HepG2 (cell line): Measurements from ENCODE around the gene ZNF142. TPM values are rescaled to one million over a fixed set of nuclear protein-coding genes. Genes with fewer than 3 reads are reported as not detected.
A peak's percentile ranks its signal among the peaks of the same experiment; 100 is the strongest.

Experiments
- ATAC-seq: fragments of 200-7000 bp; cut with Tn5 transposase; 3 replicates; pipeline ENCODE4 v1.9.1; 2020; ENCODE audit warnings: mild to moderate bottlenecking, moderate library complexity
- BruUV-seq: library from RNA; stranded (reverse); fragments of 400-500 nt; replicated peaks from 2 replicates; lab custom pipeline; 2021; lab: Mats Ljungman, UMichigan
- CTCF ChIA-PET: fragments of 300-600 bp; formaldehyde crosslinking; extraction: SDS; loops from one replicate; lab custom pipeline; 2021; ENCODE audit warnings: low total read pairs, inconsistent platforms, low intra/inter-chr PET ratio; lab: Yijun Ruan, JAX
- POLR2A ChIA-PET: fragments of 350-600 bp; sonication (Branson Sonifier 250); formaldehyde crosslinking; loops from one replicate; lab custom pipeline; 2020; ENCODE audit warnings: antibody characterized with exemption, inconsistent platforms; lab: Yijun Ruan, JAX
- DNase-seq: peaks from one replicate; pipeline ENCODE4 v3.0.0-alpha.2; 2015; ENCODE audit warnings: low spot score
- FAIRE-seq: peaks from 3 replicates; lab custom pipeline; 2011; peaks lifted over from hg19 to GRCh38; lab: Jason Lieb, UNC
- H2AFZ ChIP-seq: one replicate; pipeline ENCODE4 v1.6.1; 2011; ENCODE audit warnings: low read length, inconsistent platforms
- H3K27ac ChIP-seq: fragments of 300-600 bp; 3 replicates; pipeline ENCODE4 v1.8.0; 2011; ENCODE audit warnings: mixed run types, mild to moderate bottlenecking, mixed read lengths, low read length, inconsistent platforms; ENCODE audit not compliant: insufficient read depth; ENCODE audit errors: extremely low read length
- H3K27me3 ChIP-seq, 2 experiments: fragments of 200-600 bp in 1 of 2; 2 replicates in 1 of 2; 3 replicates in 1 of 2; pipeline versions ENCODE4 v1.6.0 to v1.8.0; 2011; ENCODE audit warnings: low read length in 2 of 2, mild to moderate bottlenecking in 2 of 2, moderate library complexity in 2 of 2, inconsistent platforms in 1 of 2; ENCODE audit not compliant: insufficient read depth in 2 of 2, control insufficient read depth in 1 of 2
- H3K36me3 ChIP-seq, 2 experiments: fragments of 200-600 bp in 1 of 2; replicated peaks in 1 of 2; 2 replicates in 1 of 2; 3 replicates in 1 of 2; pipeline versions ENCODE4 v1.5.1 to v1.8.0; 2011; ENCODE audit warnings: low read length in 2 of 2, inconsistent platforms in 1 of 2; ENCODE audit not compliant: insufficient read depth in 2 of 2, control insufficient read depth in 1 of 2
- H3K4me1 ChIP-seq: 2 replicates; pipeline ENCODE4 v1.5.1; 2012; ENCODE audit warnings: low read length, inconsistent platforms; ENCODE audit not compliant: insufficient read depth
- H3K4me2 ChIP-seq: 2 replicates; pipeline ENCODE4 v1.6.0; 2011; ENCODE audit warnings: low read depth, low read length, inconsistent platforms
- H3K4me3 ChIP-seq, 3 experiments: fragments of 200-600 bp in 1 of 3; sonication (generic), shearing (Covaris generic) in 1 of 3; replicated peaks in 1 of 3; 2 replicates each; pipeline ENCODE4 v1.5.1; 2011 to 2016; ENCODE audit warnings: low read length in 3 of 3, inconsistent platforms in 2 of 3, low read depth in 2 of 3, mild to moderate bottlenecking in 2 of 3, control low read depth in 1 of 3, mixed read lengths in 1 of 3; ENCODE audit not compliant: insufficient read depth in 1 of 3
- H3K79me2 ChIP-seq: one replicate; pipeline ENCODE4 v1.6.1; 2011; ENCODE audit warnings: low read length, inconsistent platforms; ENCODE audit not compliant: insufficient read depth
- H3K9ac ChIP-seq: 2 replicates; pipeline ENCODE4 v1.6.0; 2011; ENCODE audit warnings: mild to moderate bottlenecking, low read depth, low read length, inconsistent platforms; ENCODE audit not compliant: insufficient read depth
- H3K9me3 ChIP-seq: 2 replicates; pipeline ENCODE4 v1.5.1; 2012; ENCODE audit warnings: mild to moderate bottlenecking, low read length
- H4K20me1 ChIP-seq: 2 replicates; pipeline ENCODE4 v1.6.0; 2011; ENCODE audit warnings: inconsistent platforms, mild to moderate bottlenecking, low read length, moderate library complexity; ENCODE audit not compliant: insufficient read depth
- AGO2 ChIP-seq: fragments of 200-400 bp; formaldehyde crosslinking; optimal IDR thresholded peaks from 2 replicates; pipeline ENCODE3; 2017; ENCODE audit warnings: mild to moderate bottlenecking, low read depth, low read length, moderate library complexity
- MED8 ChIP-seq: sonication (generic); formaldehyde crosslinking; IDR thresholded peaks from 2 replicates; pipeline ENCODE4 v1.8.1; 2023; ENCODE audit warnings: mild to moderate bottlenecking, missing genetic modification reagents; ENCODE audit not compliant: insufficient replicate concordance
- MTF1 ChIP-seq: sonication (generic); formaldehyde crosslinking; IDR thresholded peaks from 2 replicates; pipeline ENCODE4 v1.5.0; 2020; ENCODE audit warnings: missing genetic modification reagents
- POLR2AphosphoS5 ChIP-seq: IDR thresholded peaks from 2 replicates; pipeline ENCODE4 v1.6.1; 2012; ENCODE audit warnings: low read depth, low read length
- RBFOX2 ChIP-seq: fragments of 200-400 bp; formaldehyde crosslinking; IDR thresholded peaks from 2 replicates; pipeline ENCODE4 v1.6.1; 2017; ENCODE audit warnings: low read depth, mild to moderate bottlenecking, low read length
- ZNF510 ChIP-seq: sonication (generic); formaldehyde crosslinking; IDR thresholded peaks from 2 replicates; pipeline ENCODE4 v1.4.0; 2020; ENCODE audit warnings: low read depth, mild to moderate bottlenecking, missing genetic modification reagents
- WGBS: methylation state at CpG from one replicate; pipeline ENCODE4 v1.1.6; 2017; ENCODE audit warnings: low lambda C conversion rate; 5-methylcytosine and 5-hydroxymethylcytosine counted together
- in situ Hi-C: cut with HindIII; loops from 2 replicates; pipeline ENCODE4 v1.10.0; 2017; ENCODE audit warnings: low pct_unique_long_range_greater_than_20kb; ENCODE audit not compliant: extremely low pct_ligation_motif_present
- intact Hi-C: fragments of 100-400 bp; cut with micrococcal nuclease; formaldehyde crosslinking; loops from one replicate; pipeline ENCODE4 v1.10.0; 2022; ENCODE audit not compliant: unreplicated experiment
- polyA plus RNA-seq, 8 experiments: library from polyadenylated mRNA; depleted of rRNA in 3 of 8; stranded (reverse) in 7 of 8; unstranded in 1 of 8; fragments of >200 nt; fragmentation: Illumina TruSeq in 4 of 8; extraction: Trizol in 4 of 8; gene quantifications; 2 replicates each; pipeline versions ENCODE4 v1.2.1 to v1.2.3, GENCODE V29; 2011 to 2016; ENCODE audit warnings: low read depth in 4 of 8, missing spikeins in 1 of 8, mixed read lengths in 1 of 8; ENCODE audit not compliant: insufficient read depth in 1 of 8
- total RNA-seq, 5 experiments: library from RNA; depleted of rRNA; stranded (reverse); fragments of >200 nt; fragmentation: Illumina TruSeq; extraction: Trizol; gene quantifications; 2 replicates each; pipeline ENCODE4 v1.2.3, GENCODE V29; 2016; ENCODE audit warnings: low read depth in 1 of 5
- TF ChIP-seq, protein P1 (sequence below): sonication (generic); formaldehyde crosslinking; IDR thresholded peaks from 2 replicates; pipeline ENCODE4 v1.5.1; 2020; ENCODE audit warnings: missing genetic modification reagents, mild to moderate bottlenecking, borderline replicate concordance

The ZNF142 gene
- total and polyA plus RNA-seq, 2 of the 13 experiments (the other 11 are each of a cell fraction or from before 2014, with no cell fraction given): 4.8 to 11.4 TPM

DNA sequence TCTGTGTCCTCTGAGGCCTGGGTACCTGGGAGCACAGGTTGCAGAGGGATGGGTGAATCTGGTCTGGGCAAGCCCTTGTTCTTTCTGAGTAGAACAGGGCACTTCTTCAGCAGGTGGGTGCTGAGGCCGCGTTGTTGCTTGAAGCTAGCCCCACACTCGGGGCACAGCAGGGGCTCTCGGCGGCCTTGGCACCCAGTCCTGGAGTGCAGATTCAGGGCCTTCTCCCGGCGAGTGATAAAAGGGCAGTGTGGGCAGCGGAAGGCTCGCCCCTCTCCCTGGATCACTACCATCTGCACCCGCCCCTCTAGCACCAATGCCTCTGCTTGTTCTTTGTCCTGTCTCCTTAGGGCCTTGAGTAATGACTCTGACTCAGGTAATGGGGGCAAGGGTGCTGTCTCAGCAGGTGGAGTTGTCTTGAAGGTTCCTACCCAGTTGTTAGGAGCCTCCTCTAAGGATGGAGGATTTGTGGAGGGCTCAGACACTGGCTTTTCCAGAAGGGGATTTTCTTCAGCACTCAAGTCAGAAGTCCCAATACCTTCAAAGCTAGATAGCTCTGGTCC lies 15.6 kb downstream of the ZNF142 start:
- TF ChIP-seq, protein P1, sequence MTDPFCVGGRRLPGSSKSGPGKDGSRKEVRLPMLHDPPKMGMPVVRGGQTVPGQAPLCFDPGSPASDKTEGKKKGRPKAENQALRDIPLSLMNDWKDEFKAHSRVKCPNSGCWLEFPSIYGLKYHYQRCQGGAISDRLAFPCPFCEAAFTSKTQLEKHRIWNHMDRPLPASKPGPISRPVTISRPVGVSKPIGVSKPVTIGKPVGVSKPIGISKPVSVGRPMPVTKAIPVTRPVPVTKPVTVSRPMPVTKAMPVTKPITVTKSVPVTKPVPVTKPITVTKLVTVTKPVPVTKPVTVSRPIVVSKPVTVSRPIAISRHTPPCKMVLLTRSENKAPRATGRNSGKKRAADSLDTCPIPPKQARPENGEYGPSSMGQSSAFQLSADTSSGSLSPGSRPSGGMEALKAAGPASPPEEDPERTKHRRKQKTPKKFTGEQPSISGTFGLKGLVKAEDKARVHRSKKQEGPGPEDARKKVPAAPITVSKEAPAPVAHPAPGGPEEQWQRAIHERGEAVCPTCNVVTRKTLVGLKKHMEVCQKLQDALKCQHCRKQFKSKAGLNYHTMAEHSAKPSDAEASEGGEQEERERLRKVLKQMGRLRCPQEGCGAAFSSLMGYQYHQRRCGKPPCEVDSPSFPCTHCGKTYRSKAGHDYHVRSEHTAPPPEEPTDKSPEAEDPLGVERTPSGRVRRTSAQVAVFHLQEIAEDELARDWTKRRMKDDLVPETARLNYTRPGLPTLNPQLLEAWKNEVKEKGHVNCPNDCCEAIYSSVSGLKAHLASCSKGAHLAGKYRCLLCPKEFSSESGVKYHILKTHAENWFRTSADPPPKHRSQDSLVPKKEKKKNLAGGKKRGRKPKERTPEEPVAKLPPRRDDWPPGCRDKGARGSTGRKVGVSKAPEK (CRISPR knock-in tag): no peak
- TF ChIP-seq POLR2AphosphoS5: peak; percentile 23; the same call in 1 of the 2 replicates
- Histone ChIP-seq H3K27me3 (no peaks in the 10 kb centered on the region), H2AFZ (no peak overlapping the region), H3K9ac (no peak overlapping the region), H3K4me1 (peaks cover 11% of the 10 kb centered on the region; the same call in 1 of the 2 replicates), H3K27ac (no peak overlapping the region), H3K4me2 (no peak overlapping the region), H4K20me1 (no peaks in the 10 kb centered on the region), H3K4me3 (no peak overlapping the region), H3K79me2 (no peaks in the 10 kb centered on the region), H3K36me3 (peaks cover 46 to 74% of the 10 kb centered on the region in 2 experiments), H3K9me3 (no peaks in the 10 kb centered on the region)
- in situ Hi-C loops (no loop called here), intact Hi-C loops (no loop called here)
- FAIRE-seq (no peak), DNase-seq (no peak), ATAC-seq (no peak; the same call in 2 of the 3 replicates)
- no TSS peak for BruUV-seq
- CTCF ChIA-PET: no interaction called here
- WGBS: 96% methylated on average over 10 of the region's 10 CpGs
- POLR2A ChIA-PET: interaction anchor here (1.0 kb wide), 1 partner anchor 16 kb away, joined by 3 read pairs; the partner anchor contains the start of genes BCS1L and ZNF142

DNA sequence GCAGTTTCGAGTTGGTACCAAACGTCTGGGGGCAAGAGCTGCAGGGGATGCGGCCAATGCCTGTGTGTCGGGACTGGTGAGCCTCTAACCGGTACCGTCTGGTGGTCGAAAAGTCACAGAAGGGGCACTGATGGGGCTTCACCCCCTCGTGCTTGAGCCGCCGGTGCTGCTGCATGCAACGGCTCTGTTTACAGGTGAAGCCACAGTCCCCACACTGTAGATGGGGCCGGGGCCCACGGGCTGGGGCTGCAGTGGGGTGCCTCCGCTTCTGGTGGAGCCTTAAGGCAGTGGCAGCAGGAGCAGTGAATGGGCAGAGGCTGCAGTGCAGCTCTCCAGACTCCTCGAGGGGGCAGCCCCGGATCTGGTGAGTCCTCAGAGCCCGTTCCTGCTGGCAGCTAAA lies 16.6 kb downstream of the ZNF142 start:
- H2AFZ ChIP-seq: no peak overlapping the region
- no peaks in the 10 kb centered on the region for H3K9me3 ChIP-seq
- peak; percentile 12; the same call in 2 of the 3 replicates for ATAC-seq
- no peaks in the 10 kb centered on the region for H3K27me3 ChIP-seq
- FAIRE-seq: no peak
- H3K79me2 ChIP-seq: no peaks in the 10 kb centered on the region
- no peak overlapping the region for H3K9ac ChIP-seq
- 86% methylated on average over 11 of the region's 17 CpGs for WGBS
- H3K4me1 ChIP-seq: peaks cover 11% of the 10 kb centered on the region; the same call in 1 of the 2 replicates
- POLR2A ChIA-PET: interaction anchor here (1.0 kb wide), 1 partner anchor 17 kb away, joined by 3 read pairs; the partner anchor contains the start of genes BCS1L and ZNF142
- TF ChIP-seq AGO2 (peak; percentile 20), MTF1 (CRISPR knock-in tag) (no peak), ZNF510 (no peak), MED8 (CRISPR knock-in tag) (peak; percentile 16), RBFOX2 (0 out of 2 replicates have a peak, but pooled peaks have one; percentile 19)
- no peak for DNase-seq
- H3K4me3 ChIP-seq: no peak overlapping the region
- in situ Hi-C loops: no loop called here
- intact Hi-C loops: no loop called here
- CTCF ChIA-PET: no interaction called here
- no peak overlapping the region for H3K4me2 ChIP-seq
- H4K20me1 ChIP-seq: no peaks in the 10 kb centered on the region
- no TSS peak for BruUV-seq
- H3K36me3 ChIP-seq: peaks cover 48 to 74% of the 10 kb centered on the region in 2 experiments
- no peak overlapping the region for H3K27ac ChIP-seq
